OCI-LY3 (cell line): Measurements from ENCODE around the gene EVI5L.

Experiments used
- H2AFZ ChIP-seq: fragments of 200-600, 300-600 bp; shearing (Covaris generic); 2 replicates; pipeline ENCODE4 v1.6.0; 2014; ENCODE audit warnings: antibody characterized with exemption, low read depth, low read length
- H3K27ac ChIP-seq: fragments of 200-600, 300-600 bp; sonication (generic); 2 replicates; pipeline ENCODE4 v1.5.1; 2014; ENCODE audit warnings: mild to moderate bottlenecking, low read length, moderate library complexity, mixed read lengths
- H3K27me3 ChIP-seq: fragments of 200-600, 300-600 bp; sonication (generic); 2 replicates; pipeline ENCODE4 v1.6.1; 2014; ENCODE audit warnings: low read depth, low read length, mixed read lengths
- H3K36me3 ChIP-seq: fragments of 200-600, 300-600 bp; sonication (generic); replicated peaks from 2 replicates; pipeline ENCODE3; 2014; ENCODE audit warnings: low read depth, low read length, mixed read lengths
- H3K4me1 ChIP-seq: fragments of 300-600, 200-600 bp; sonication (generic); 2 replicates; pipeline ENCODE4 v1.6.1; 2014; ENCODE audit warnings: low read length, mixed read lengths
- H3K4me2 ChIP-seq: fragments of 200-600, 300-600 bp; sonication (generic); 2 replicates; pipeline ENCODE4 v1.6.1; 2014; ENCODE audit warnings: low read length, mixed read lengths
- H3K4me3 ChIP-seq: fragments of 300-600, 200-600 bp; sonication (generic); 2 replicates; pipeline ENCODE4 v1.5.1; 2014; ENCODE audit warnings: antibody characterized with exemption, mild to moderate bottlenecking, low read length, moderate library complexity
- H3K79me2 ChIP-seq: fragments of 300-600, 200-600 bp; shearing (Covaris generic); 2 replicates; pipeline ENCODE4 v1.6.1; 2014; ENCODE audit warnings: mild to moderate bottlenecking, low read length, mixed read lengths
- H3K9ac ChIP-seq: fragments of 300-600, 200-600 bp; shearing (Covaris generic); 2 replicates; pipeline ENCODE4 v1.6.0; 2014; ENCODE audit warnings: mild to moderate bottlenecking, low read length, moderate library complexity
- H3K9me3 ChIP-seq: fragments of 200-600, 300-600 bp; shearing (Covaris generic); 2 replicates; pipeline ENCODE4 v1.6.1; 2014; ENCODE audit warnings: low read length, mixed read lengths; ENCODE audit not compliant: insufficient read depth
- H4K20me1 ChIP-seq: fragments of 200-600, 300-600 bp; sonication (generic); 2 replicates; pipeline ENCODE4 v1.6.1; 2016; ENCODE audit warnings: low read length, mixed read lengths; ENCODE audit not compliant: insufficient read depth
- CTCF ChIP-seq: fragments of 200-600, 300-600 bp; sonication (generic); IDR thresholded peaks from 2 replicates; pipeline ENCODE4 v1.5.1; 2014; ENCODE audit warnings: antibody characterized with exemption, low read length, low read depth
- EZH2phosphoT487 ChIP-seq: fragments of 200-600 bp; shearing (Covaris generic); IDR thresholded peaks from 2 replicates; pipeline ENCODE4 v1.6.1; 2018; ENCODE audit warnings: antibody characterized with exemption, mixed run types, low read depth

EVI5L gene

GRCh38 chr19:7908078-7908699 lies 78.2 kb downstream of the EVI5L start:
- Histone ChIP-seq H3K27me3 (no peaks in the 10 kb centered on the region), H3K27ac (no peak overlapping the region), H3K4me2 (no peak overlapping the region), H3K4me1 (peaks cover 9% of the 10 kb centered on the region), H3K4me3 (no peak overlapping the region), H4K20me1 (peaks cover 35% of the 10 kb centered on the region), H3K9me3 (no peaks in the 10 kb centered on the region), H3K36me3 (peaks cover 27% of the 10 kb centered on the region), H3K79me2 (peaks cover 45% of the 10 kb centered on the region), H2AFZ (no peak overlapping the region), H3K9ac (no peak overlapping the region)
- TF ChIP-seq CTCF (no peak), EZH2phosphoT487 (no peak)

GRCh38 chr19:7908742-7909461 lies 78.9 kb downstream of the EVI5L start:
- H3K27ac ChIP-seq, result no peak overlapping the region
- H3K9me3 ChIP-seq, result no peaks in the 10 kb centered on the region
- peaks cover 27% of the 10 kb centered on the region for H3K36me3 ChIP-seq
- no peak overlapping the region for H3K4me3 ChIP-seq
- H3K79me2 ChIP-seq, result peaks cover 44% of the 10 kb centered on the region
- no peak overlapping the region for H3K4me2 ChIP-seq
- no peak for TF ChIP-seq EZH2phosphoT487
- TF ChIP-seq CTCF, result no peak
- H3K27me3 ChIP-seq, result no peaks in the 10 kb centered on the region
- H3K9ac ChIP-seq, result no peak overlapping the region
- H4K20me1 ChIP-seq, result peaks cover 35% of the 10 kb centered on the region
- peaks cover 9% of the 10 kb centered on the region for H3K4me1 ChIP-seq
- H2AFZ ChIP-seq, result no peak overlapping the region

DNA sequence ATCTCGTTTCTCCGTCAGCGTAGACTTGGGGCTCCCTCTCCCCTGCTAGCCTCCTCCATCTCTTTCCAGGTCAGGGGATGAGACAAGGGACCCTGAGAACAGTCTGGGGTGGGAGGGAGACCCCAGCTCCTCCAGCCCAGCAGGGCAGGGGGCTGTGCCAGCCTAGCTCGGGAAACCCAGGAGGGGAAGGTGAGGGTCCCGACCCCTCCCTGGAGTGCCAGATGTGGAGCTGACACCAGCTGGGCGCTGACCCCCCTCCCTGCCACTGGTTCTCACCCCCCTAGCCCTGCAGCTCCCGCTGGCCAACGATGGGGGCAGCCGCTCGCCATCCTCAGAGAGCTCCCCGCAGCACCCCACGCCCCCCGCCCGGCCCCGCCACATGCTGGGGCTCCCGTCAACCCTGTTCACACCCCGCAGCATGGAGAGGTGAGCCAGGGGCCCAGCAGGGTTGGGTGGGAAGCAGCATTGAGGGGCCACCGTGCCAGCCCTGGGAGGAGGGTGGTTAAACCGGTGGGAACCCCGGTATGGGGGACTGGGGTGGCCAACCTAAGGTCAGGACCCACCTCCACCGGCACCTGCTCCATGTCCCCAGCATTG lies 79.6 kb downstream of the EVI5L start:
- H4K20me1 ChIP-seq, result peaks cover 32% of the 10 kb centered on the region
- no peaks in the 10 kb centered on the region for H3K27me3 ChIP-seq
- H3K36me3 ChIP-seq, result peaks cover 27% of the 10 kb centered on the region
- H3K27ac ChIP-seq, result no peak overlapping the region
- no peak overlapping the region for H3K4me2 ChIP-seq
- peaks cover 38% of the 10 kb centered on the region for H3K79me2 ChIP-seq
- no peak overlapping the region for H2AFZ ChIP-seq
- TF ChIP-seq CTCF (no peak), EZH2phosphoT487 (no peak)
- H3K9me3 ChIP-seq, result no peaks in the 10 kb centered on the region
- H3K9ac ChIP-seq, result no peak overlapping the region
- H3K4me3 ChIP-seq, result no peak overlapping the region
- peaks cover 8% of the 10 kb centered on the region for H3K4me1 ChIP-seq
